Activated CD4-positive, alpha-beta T cell treated with anti-CD3 and anti-CD28 coated beads for 1 hour (primary cell): ENCODE results near the gene AXIN2.
"Not testable (repeated sequence)": the region's sequence is repeated elsewhere in the genome, so short reads cannot be mapped to it uniquely, and the experiment has no call there.

ENCODE experiments used
- DNase-seq: peaks from one replicate; pipeline ENCODE4 v3.0.0-alpha.2; 2020

Gene AXIN2

DNA sequence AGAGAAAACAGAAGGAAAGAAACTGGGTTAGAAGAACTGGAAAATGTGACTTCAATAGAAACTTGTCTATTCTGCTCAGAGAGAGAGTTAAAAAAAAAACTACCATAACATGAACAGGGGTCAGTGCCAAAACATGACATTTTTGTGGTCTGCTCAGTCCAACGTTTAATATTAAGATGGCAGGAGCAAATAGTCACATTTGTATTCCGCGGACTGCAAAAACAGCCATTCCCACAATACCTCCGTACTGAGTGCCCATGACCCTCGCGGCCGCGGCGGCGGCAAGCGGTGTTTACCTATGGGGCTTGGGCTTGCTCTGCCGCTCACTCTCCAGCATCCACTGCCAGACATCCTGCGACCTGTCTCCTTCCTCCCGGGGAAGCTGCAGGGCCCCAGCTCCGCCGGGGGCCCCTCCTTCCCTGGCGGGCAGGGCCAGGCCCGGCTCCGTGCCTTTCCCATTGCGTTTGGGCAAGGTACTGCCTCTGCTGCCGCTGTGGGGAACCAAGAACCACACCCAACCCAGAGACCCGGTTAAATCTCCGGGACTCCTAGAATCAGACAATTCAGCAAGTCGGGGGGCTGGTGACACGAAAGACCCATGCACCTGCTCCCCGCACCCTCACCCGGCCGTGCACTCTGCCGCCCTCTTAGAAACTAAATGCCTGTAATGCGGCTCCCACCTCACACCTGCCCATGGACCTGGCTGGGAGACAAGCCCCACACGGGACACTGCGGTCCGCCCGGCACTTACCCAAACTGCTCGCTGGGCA is 24.7 kb downstream of the AXIN2 start:
- no peak for DNase-seq

DNA sequence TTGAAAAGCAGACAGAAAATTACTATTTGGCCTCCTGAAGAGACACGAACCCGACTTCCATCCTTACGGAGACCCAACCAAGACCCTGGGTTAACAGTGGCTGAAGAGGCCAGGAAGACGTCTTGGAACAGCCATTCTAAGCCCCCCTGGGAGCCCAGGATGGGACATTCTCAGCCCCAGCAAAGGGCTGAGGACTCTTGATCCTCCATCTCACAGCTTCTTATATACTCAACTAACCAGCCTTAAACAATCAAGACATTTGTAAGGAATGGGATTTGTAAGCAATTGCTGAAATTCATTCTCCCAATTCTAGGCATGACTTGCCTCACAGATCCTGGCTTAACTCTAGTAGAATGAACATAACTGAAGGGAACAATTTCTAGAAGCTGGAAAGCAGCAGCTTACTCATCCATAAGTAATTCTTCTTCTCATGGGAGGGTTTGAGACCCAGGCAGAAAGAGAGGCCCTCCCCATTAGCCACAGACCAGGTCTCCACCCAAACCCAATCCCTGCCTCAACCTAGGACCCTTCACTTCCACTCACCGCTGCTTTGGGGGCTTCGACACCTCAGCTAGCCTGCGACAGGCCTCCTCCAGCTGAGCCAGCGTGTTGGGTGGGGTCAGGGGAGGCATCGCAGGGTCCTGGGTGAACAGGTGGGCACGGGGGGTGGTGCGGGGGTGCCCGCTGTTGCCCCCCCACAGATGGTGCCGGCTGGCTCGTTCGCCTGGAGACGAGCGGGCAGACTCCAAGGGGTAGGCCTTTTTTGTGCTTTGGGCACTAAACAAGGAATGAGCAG is 25.5 kb downstream of the AXIN2 start:
- no peak for DNase-seq

DNA sequence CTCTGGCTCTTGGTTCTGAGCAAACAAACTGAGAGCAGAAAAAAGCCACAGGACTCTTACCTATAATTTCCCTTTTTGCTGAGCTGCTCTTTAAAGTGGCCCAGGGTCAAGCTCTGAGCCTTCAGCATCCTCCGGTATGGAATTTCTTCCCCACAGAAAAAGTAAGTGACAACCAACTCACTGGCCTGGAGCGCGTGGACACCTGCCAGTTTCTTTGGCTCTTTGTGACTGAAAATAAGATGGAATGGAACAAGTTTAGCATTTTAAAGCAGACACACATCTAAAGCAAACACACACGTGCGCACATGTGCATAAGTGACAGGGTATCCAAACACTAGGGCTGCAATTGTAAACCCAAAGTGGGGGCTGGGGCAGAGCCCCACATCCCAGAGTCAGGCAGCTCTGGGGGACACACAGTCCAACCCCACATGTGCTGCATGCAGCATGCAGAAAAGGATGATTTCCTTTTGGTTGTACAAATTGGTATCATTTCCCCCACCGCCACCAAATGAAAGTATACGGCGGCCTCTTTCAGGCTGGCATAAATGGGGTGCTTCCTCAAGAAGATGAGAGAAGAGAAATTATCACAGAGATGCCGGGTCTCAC is 27.5 kb downstream of the AXIN2 start:
- DNase-seq = no peak

DNA sequence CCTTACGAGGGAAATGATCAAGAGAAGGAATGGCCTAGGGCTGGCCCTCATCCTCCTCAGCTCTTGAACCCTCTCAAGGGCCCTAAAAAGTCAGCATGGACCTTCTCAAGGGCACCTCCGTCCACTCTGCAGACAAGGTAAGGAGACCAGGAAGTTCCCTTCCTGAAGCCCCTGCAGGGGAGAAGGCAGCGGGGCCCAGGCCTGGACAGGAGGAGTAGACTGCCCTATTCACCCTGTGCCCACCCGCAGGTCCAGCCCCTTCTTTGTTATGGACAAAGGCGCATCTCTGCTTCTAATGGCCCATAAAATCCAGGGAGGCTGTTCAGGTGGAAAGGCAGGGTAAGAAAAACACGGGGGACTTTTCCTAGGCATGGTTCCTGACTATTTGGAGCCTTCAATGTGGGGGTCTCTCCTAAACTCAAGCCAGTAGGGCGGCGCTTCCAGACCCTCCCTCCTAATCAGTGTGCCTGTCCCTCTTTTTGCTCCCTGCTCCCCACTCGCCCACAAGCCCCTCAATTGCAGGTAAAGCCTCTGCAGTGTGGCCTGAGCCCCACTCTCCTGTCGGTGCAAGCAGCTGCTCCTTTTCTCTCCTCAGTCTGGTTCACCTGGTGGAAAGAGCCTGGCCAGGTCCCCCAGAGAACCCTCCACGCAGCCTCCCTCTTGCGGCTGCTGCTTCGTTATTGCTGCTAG is 28.2 kb downstream of the AXIN2 start:
- DNase-seq = no peak

GRCh38 chr17:65532101-65532890 is 29.2 kb downstream of the AXIN2 start:
- no peak for DNase-seq

DNA sequence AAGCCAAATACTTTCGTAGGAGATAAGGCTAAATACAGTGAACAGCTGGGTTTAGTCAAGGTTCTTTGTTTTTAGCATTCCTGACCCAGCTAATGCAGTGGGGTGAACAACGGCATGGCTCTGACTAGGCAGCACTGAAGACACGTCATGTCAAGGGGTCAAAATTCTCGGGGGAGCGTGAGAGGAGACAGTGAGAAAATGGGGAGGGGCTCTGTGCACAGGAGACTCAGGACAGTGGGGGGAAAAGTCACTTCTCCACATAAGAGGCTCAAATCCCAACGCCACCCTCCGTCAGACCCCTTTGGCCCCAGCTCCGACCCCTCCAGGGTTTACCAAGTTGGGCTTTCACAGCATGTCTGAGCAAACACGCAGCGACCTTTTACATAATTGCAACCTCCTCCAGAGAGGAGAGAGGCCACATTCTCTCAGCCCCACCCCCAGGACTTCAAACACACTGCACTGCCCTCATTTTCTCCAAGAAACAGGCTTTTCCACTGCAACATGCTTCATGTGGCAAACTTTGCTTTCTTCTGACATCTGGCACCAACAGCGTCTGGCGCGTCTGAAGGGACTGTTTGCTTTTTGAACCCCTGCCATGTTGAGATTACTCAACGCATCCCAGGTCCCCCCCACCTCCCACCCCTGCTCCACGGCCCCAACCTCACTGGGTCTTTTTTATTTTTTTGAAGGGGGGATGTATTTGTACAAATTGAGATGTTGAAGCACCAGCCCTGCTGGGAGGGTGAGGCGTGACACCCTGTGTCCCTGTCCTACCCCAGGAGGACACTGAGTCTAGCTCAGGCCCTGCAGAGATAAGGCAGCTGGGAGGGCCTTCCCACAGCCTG is 30.0 kb downstream of the AXIN2 start:
- DNase-seq = no peak

- DNase-seq = no peak
Observed at GRCh38 chr17:65530523-65531255, 30.8 kb downstream of the AXIN2 start.

DNA sequence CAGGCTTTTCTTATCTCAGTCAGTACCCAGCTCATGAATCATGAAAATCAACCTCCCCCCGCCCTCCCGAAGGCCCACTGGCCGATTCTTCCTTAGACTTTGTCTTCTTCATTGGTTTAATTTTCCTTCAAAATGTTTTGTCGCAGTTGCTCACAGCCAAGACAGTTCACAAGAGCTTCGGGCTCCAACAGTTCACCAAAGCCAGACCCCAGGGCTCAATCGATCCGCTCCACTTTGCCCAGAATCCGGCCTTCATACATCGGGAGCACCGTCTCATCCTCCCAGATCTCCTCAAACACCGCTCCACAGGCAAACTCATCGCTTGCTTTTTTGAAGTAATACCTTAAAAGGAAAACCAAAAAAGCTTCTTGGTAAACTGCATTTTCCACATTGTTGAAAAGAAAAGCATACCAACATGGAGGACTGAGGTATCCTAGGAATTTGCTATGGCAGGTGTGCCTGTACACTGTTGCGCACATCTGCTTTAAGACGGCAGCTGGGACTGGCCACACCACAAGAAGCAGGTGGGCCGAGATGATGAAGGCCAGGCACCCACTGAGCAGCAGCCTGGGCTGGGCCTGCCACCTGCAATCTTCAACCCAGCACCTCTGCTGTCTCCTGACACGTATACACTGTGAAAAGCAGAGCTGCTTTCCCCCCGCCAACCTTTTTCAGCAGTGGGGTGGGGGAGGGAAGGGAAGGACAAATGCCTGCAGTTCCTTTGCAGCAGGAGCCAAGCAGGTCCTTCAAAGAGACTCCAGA is 31.5 kb downstream of the AXIN2 start:
- no peak for DNase-seq

DNA sequence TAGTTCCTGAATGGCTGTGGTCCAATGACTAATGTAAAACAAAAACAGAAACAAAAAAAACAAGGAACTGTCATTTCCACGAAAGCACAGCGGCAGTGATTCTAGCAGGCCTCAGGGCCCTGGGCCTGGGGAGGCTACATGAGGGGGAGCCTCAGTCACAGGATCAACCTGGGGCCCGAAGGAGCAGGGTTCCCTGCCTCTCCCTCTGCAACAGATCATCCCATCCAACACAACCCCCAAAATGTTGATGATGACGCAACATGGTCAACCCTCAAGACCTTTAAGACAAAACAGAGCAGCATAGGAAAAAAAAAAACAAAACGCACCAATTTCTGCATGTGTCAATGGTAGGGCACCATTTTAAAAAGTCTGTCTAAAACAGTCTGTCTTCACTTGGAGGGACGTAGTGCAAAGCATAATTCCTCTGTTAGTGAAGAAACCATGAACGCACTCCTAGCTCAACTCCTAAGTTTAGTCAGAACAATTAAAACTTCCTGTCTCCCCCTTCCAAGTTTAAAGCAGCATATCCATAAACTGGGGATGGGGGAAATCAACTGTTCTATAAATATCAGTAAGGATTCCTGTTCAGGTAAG is 32.3 kb downstream of the AXIN2 start:
- no peak for DNase-seq

- no peak for DNase-seq
Observed at GRCh38 chr17:65527857-65528591, 33.4 kb downstream of the AXIN2 start.

GRCh38 chr17:65527381-65527780 is 34.1 kb downstream of the AXIN2 start:
- DNase-seq = no peak

DNA sequence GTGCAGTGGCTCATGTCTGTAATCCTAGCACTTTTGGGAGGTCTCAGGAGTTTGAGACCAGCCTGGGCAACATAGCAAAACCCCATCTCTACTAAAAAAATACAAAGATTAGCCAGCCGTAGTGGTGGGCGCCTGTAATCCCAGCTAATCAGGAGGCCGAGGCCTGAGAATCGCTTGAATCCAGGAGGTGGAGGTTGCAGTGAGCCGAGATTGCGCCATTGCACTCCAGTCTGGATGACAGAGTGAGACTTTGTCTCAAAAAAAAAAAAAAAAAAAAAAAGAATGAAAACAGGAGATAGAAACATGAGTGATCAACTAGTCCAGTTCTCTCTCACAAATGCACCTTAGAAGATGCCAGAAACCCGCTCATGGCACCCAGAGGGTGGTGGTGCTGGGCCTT is 34.6 kb downstream of the AXIN2 start:
- not testable (repeated sequence) for DNase-seq

DNA sequence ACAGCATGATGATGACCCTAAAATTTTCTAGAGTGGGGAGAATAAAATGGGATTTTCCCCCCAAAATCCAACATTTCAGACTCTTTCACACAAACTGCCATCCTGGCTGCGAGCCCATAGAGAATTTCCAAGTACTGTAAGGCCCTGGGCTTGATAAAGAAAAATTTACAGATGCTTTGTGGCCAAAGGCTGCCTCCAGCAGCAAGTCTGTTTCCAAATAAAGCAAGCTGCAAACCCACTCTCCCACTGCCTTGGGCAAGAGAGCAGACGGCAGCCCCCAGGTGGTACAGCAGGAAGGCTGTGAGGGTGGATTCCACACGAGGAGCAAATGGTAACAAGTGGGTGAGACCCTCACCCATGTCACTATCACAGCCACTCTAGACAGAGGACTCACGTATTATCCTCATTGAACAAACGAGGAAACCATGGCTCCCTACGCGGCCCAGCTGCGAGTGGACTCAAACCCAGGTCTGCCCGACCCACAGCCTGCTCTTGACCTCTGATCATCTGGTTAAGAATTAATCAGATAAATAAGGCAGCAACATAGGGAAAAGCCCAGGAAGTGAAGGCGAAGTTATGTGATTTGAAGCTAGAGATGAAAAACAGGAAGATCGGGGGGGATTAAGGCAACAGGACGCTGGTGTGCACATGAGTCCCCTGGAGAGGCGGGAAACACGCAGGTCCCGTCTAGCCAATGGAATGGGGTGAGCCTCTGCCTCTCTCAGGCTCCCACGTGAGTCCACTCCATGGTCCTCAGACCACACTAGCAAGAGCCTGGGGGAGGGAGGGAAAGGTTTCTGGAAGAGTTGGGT is 37.4 kb downstream of the AXIN2 start:
- no peak for DNase-seq

DNA sequence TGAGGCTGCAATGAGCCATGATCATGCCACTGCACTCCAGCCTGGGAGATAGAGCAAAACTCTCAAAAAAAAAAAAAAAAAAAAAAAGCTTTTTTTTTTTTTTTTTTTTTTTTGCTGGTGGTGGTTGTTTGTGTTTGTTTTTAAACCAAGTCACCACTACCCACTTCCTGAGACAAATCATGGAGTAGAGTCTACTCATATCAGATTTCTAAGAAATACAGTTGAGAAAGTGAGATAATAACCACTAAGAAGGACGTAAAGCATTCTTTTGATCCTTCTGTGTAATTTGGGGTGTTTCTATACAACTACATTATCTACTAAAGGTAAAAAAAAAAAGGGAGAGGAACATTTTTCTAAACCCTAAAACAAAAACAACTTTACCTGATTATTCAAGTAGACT is 38.0 kb downstream of the AXIN2 start:
- no peak for DNase-seq

GRCh38 chr17:65522751-65523404 is 38.6 kb downstream of the AXIN2 start:
- DNase-seq = no peak

GRCh38 chr17:65519462-65519861 is 42.0 kb downstream of the AXIN2 start:
- DNase-seq = no peak

- no peak for DNase-seq
Observed at GRCh38 chr17:65518256-65518655, 43.2 kb downstream of the AXIN2 start.
